ENCODE results near the gene S100Z.
A peak's percentile ranks its signal among the peaks of the same experiment; 100 is the strongest.

The S100Z gene

DNA sequence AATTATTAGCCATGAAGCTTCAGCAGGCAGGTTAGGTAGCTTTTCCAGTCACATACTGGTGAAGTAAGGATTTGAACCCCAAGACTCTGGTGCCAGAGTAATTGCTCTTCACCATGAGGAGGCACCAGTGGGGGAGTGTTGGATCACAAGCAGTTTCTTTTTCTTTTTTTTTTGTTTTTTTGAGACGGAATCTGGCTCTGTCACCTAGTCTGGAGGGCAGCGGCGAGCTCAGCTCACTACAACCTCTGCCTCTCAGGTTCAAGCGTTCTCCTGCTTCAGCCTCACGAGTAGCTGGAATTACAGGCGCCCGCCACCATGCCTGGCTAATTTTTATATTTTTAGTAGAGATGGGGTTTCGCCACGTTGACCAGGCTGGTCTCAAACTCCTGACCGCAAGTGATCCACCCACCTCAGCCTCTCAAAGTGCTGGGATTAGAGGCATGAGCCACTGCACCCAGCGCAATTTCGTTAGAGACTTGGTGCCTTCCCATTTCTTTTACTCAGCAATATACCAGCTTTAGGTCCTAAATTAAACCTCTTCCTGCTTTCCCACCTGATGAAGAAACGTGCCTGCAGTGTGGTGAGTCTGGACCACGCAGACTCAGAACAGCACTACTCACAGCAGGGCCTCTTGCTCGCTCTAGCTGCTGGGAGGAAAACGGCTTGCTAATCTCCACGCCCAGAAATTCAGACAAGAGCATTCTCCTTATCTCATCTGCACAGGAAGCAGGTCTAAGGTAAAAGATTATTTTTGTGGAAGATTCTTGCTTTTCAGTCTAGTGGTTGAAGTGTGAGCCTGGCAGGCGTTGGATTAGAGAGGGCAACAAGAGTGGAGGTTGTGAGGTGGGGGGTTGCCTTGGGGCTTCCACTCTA lies at the start of gene S100Z:
Gene S100Z (plus strand): TSS at position 596 of the 873 bp plus-strand sequence. CDS start 25,346 bp downstream, outside the sequence.
- Histone ChIP-seq H3K4me3 (ENCODE audit: low read length) (no peak within 1 kb of the TSS), H3K9me3 (ENCODE audit: control insufficient read depth, insufficient read depth, low read length) (no peaks in the 10 kb centered on the region), H3K4me1 (ENCODE audit: control insufficient read depth, insufficient read depth, low read length) (no peaks in the 10 kb centered on the region), H3K27me3 (ENCODE audit: control insufficient read depth, insufficient read depth, low read length) (no peaks in the 10 kb centered on the region), H3K27ac (ENCODE audit: low read length) (no peak within 1 kb of the TSS), H3K36me3 (ENCODE audit: control insufficient read depth, insufficient read depth, low read length) (no peaks in the 10 kb centered on the region)
- no CpG with 5 or more reads among the region's 18 CpGs for WGBS (ENCODE audit: insufficient coverage, insufficient read length)
- DNase-seq (ENCODE audit: low read depth, low spot score), result no peak

DNA sequence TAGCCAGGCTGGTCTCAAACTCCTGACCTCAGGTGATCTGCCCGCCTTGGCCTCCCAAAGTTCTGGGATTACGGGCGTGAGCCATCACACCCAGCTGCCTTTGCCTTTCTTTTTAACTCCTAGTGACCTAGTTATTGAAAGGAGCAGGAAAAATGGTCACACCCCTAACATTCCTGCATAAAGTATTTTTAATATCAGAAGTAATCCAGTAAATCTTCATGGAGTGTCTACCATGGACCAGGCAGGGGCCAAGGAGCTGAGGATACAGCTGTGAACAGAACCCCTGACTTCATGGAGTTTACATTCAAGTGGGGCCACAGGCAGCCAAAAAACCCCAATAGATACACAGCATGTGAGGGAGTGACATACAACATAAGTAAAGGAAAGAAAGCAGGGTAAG lies 49.2 kb upstream of the S100Z start:
- 0 out of 2 replicates have a peak, but pooled peaks cover 1% of the 10 kb centered on the region for H3K4me1 ChIP-seq (ENCODE audit: control insufficient read depth, insufficient read depth, low read length)
- no peaks in the 10 kb centered on the region for H3K27me3 ChIP-seq (ENCODE audit: control insufficient read depth, insufficient read depth, low read length)
- H3K36me3 ChIP-seq (ENCODE audit: control insufficient read depth, insufficient read depth, low read length), result no peaks in the 10 kb centered on the region
- WGBS (ENCODE audit: insufficient coverage, insufficient read length), result no CpG with 5 or more reads among the region's 3 CpGs
- no peak overlapping the region for H3K27ac ChIP-seq (ENCODE audit: low read length)
- no peak for DNase-seq (ENCODE audit: low read depth, low spot score)
- no peak overlapping the region for H3K4me3 ChIP-seq (ENCODE audit: low read length)
- no peaks in the 10 kb centered on the region for H3K9me3 ChIP-seq (ENCODE audit: control insufficient read depth, insufficient read depth, low read length)

DNA sequence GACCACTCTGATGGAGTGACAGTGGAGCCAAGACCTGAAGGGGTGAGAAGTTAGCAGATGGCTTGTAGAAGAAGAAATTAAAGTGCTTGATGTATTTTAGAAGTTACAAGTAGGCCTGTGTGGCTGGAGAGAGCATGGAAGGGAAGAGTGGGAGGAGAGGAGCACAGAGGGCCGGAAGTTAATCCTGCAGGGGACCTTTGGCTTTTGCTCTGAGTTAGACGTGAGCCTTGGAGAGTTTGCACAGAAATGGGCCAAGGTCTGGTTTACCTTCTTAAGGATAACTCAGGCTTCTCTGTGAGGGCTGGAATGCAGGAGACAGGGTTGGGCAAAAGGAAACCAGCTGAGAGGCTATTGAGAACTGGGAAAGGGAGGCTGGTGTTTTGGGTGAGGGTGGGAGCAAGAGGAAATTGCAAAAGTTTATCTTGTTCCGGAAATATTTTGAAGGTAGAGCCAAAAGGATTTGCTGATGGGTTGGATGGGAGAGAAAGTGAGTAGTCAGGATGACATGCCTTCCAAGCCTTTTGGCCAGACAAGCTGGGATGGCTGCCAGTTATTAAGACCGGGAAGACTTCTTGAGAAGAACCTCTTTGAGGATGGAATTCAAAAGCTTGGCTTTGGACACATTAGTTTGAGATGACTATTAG lies 48.5 kb upstream of the S100Z start:
- no peak overlapping the region for H3K27ac ChIP-seq (ENCODE audit: low read length)
- WGBS (ENCODE audit: insufficient coverage, insufficient read length), result no CpG with 5 or more reads among the region's 4 CpGs
- no peaks in the 10 kb centered on the region for H3K27me3 ChIP-seq (ENCODE audit: control insufficient read depth, insufficient read depth, low read length)
- H3K4me1 ChIP-seq (ENCODE audit: control insufficient read depth, insufficient read depth, low read length), result peaks cover 3% of the 10 kb centered on the region; the same call in 1 of the 2 replicates
- no peak overlapping the region for H3K4me3 ChIP-seq (ENCODE audit: low read length)
- H3K36me3 ChIP-seq (ENCODE audit: control insufficient read depth, insufficient read depth, low read length), result no peaks in the 10 kb centered on the region
- no peak for DNase-seq (ENCODE audit: low read depth, low spot score)
- no peaks in the 10 kb centered on the region for H3K9me3 ChIP-seq (ENCODE audit: control insufficient read depth, insufficient read depth, low read length)

DNA sequence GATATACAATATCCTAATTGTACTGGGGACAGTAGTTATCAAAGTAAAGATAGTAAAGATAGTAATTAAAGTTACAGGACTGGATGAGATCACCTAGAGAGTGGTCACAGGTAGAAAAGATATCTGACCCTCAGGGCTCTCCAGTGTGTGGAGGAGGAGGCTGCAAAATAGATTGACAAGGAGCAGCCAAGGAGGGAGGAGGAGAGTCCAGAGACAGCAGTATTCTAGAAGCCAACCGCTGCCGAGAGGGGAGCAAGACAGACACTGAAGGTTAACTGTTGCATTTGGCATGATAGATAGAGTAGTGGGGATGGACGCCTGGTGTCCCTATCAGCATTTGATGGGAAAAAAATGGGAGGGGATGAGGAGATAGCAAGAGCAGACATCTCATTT lies 48.0 kb upstream of the S100Z start:
- Histone ChIP-seq H3K27ac (ENCODE audit: low read length) (no peak overlapping the region), H3K36me3 (ENCODE audit: control insufficient read depth, insufficient read depth, low read length) (no peaks in the 10 kb centered on the region), H3K27me3 (ENCODE audit: control insufficient read depth, insufficient read depth, low read length) (no peaks in the 10 kb centered on the region), H3K4me1 (ENCODE audit: control insufficient read depth, insufficient read depth, low read length) (peaks cover 3% of the 10 kb centered on the region; the same call in 1 of the 2 replicates), H3K4me3 (ENCODE audit: low read length) (no peak overlapping the region), H3K9me3 (ENCODE audit: control insufficient read depth, insufficient read depth, low read length) (no peaks in the 10 kb centered on the region)
- no peak for DNase-seq (ENCODE audit: low read depth, low spot score)
- WGBS (ENCODE audit: insufficient coverage, insufficient read length), result no CpG with 5 or more reads among the region's 3 CpGs

DNA sequence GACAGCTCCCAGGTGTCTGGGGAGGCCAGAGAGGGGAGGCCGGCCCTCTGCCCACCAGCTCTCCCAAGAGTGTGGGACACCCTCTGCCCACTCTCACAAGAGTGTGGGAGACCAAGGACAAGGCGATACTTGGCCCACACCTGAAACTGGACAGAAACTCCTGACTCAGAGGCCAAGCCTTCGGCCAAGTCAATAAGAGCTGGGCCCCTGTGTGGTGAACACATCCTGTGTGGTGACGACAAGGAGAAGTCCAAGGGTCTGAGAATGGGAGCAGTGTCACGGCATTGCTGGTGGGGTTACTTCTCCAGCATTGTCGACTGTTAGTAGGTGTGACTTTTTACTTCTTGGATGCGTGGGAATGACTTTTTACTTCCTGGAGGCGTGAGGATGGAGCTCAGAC lies 45.5 kb upstream of the S100Z start:
- no peak for DNase-seq (ENCODE audit: low read depth, low spot score)

DNA sequence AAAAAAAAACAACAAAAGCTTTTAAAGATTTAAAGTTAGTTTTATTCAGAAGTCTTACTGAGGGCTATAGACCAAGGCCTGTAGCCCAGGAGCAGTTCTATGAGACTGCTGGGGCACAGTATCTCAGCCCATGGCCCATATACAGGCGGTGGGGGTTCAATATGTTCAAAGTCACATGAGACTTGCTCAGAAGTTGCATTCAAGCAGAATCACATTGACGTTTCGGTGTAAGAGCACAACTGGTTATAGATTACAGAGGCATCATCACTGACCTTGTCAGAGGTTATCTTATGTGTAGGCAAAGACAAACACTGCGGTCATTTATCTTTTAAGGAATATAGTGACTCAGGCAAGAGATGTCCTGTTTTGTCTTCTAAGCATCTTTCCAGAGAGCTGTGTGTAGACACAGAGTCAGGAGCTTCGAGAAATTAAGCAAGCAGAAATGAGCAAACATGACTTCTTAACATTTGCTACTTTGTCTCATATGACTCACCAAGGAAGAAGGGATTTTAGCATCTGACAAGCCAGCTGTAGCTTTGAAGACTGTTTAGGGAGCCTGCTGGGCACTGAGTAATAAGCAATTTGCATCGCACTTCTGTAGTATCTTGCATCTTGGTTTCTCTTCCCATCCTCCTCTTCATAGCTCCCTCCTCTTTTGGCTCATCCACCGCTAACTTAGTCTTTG lies 43.9 kb upstream of the S100Z start:
- H3K9me3 ChIP-seq (ENCODE audit: control insufficient read depth, insufficient read depth, low read length), result no peaks in the 10 kb centered on the region
- WGBS (ENCODE audit: insufficient coverage, insufficient read length), result no CpG with 5 or more reads among the region's 7 CpGs
- H3K27ac ChIP-seq (ENCODE audit: low read length), result no peak overlapping the region
- no peaks in the 10 kb centered on the region for H3K27me3 ChIP-seq (ENCODE audit: control insufficient read depth, insufficient read depth, low read length)
- no peak overlapping the region for H3K4me3 ChIP-seq (ENCODE audit: low read length)
- no peaks in the 10 kb centered on the region for H3K36me3 ChIP-seq (ENCODE audit: control insufficient read depth, insufficient read depth, low read length)
- DNase-seq (ENCODE audit: low read depth, low spot score), result no peak
- peaks cover 3% of the 10 kb centered on the region; the same call in 1 of the 2 replicates for H3K4me1 ChIP-seq (ENCODE audit: control insufficient read depth, insufficient read depth, low read length)

More for the DNA sequence above, 45.5 kb upstream of the S100Z start:
- Histone ChIP-seq H3K4me3 (ENCODE audit: low read length) (no peak overlapping the region), H3K36me3 (ENCODE audit: control insufficient read depth, insufficient read depth, low read length) (no peaks in the 10 kb centered on the region), H3K27me3 (ENCODE audit: control insufficient read depth, insufficient read depth, low read length) (no peaks in the 10 kb centered on the region), H3K9me3 (ENCODE audit: control insufficient read depth, insufficient read depth, low read length) (no peaks in the 10 kb centered on the region), H3K4me1 (ENCODE audit: control insufficient read depth, insufficient read depth, low read length) (peaks cover 3% of the 10 kb centered on the region; the same call in 1 of the 2 replicates), H3K27ac (ENCODE audit: low read length) (no peak overlapping the region)
- no CpG with 5 or more reads among the region's 8 CpGs for WGBS (ENCODE audit: insufficient coverage, insufficient read length)

DNA sequence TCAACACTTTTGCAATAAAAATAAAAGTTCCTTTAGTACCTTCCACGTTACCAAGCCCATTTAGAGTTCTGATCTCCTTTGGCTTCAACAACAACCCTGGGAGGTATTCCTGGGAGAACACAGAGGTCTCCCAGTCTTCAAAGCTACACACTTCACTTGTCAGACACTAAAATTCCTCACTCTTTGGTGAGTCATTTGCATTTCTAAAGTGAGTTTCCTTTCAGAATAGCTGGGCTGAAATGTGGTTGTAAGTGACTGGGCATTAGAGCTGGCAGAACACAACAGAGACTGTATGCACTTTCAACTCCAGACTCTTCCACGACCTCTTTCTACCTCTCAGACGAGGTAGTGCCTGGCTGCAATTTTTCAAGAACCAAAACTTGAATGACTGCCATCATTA lies 42.5 kb upstream of the S100Z start:
- H3K4me1 ChIP-seq (ENCODE audit: control insufficient read depth, insufficient read depth, low read length), result peaks cover 3% of the 10 kb centered on the region; the same call in 1 of the 2 replicates
- H3K9me3 ChIP-seq (ENCODE audit: control insufficient read depth, insufficient read depth, low read length), result no peaks in the 10 kb centered on the region
- H3K36me3 ChIP-seq (ENCODE audit: control insufficient read depth, insufficient read depth, low read length), result no peaks in the 10 kb centered on the region
- H3K27me3 ChIP-seq (ENCODE audit: control insufficient read depth, insufficient read depth, low read length), result no peaks in the 10 kb centered on the region
- no peak overlapping the region for H3K4me3 ChIP-seq (ENCODE audit: low read length)
- WGBS (ENCODE audit: insufficient coverage, insufficient read length), result no CpG with 5 or more reads among the region's 3 CpGs
- H3K27ac ChIP-seq (ENCODE audit: low read length), result peak overlapping the region; percentile 77
- no peak for DNase-seq (ENCODE audit: low read depth, low spot score)

DNA sequence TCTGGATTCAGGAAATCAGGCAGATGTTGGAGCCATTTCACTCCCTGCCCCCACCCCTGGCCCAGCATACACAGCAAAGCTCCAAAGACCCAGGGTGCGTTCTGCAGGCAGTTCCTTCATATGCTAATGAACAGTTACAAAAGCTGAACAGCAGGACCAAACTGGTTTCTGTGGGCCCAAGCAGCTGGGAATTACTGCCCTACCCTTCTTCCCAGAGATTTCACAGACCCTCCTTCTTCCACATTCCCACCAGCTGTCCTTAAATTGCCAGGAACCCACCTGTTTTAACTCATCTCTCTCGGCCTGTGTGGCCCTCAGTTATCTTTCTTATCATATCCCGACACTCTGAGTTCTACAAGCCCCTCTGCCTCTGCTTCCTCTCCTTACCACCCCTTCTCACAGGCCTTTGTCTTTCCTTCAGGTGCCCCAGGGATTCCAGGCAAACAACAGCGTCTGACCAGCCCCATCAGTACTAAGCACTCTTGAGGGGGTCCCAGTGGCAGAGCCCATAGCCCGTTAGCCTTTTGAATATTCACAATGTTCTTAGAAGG lies 41.6 kb upstream of the S100Z start:
- WGBS (ENCODE audit: insufficient coverage, insufficient read length), result no CpG with 5 or more reads among the region's 5 CpGs
- no peak overlapping the region for H3K27ac ChIP-seq (ENCODE audit: low read length)

DNA sequence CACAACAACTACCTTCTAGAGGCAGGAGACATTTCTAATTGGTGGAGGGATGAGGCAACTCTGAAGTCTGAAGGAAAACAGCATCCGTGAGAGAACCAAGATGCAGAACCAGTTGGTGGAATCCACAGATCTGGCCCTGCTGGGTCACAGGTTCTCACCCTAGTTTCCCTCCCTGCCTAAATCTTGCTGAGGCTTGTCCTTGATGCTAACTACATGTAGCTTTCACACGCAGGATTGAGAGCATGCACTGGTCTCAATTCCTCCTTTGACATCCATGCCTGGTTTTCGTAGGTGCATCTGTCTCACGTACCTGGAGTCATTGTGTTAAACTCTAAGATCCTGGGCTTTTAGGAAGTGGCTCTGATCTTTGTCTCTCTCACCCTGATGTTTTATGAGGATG lies 40.7 kb upstream of the S100Z start:
- no CpG with 5 or more reads among the region's 4 CpGs for WGBS (ENCODE audit: insufficient coverage, insufficient read length)
- Histone ChIP-seq H3K4me1 (ENCODE audit: control insufficient read depth, insufficient read depth, low read length) (peaks cover 3% of the 10 kb centered on the region; the same call in 1 of the 2 replicates), H3K36me3 (ENCODE audit: control insufficient read depth, insufficient read depth, low read length) (no peaks in the 10 kb centered on the region), H3K27me3 (ENCODE audit: control insufficient read depth, insufficient read depth, low read length) (no peaks in the 10 kb centered on the region), H3K27ac (ENCODE audit: low read length) (no peak overlapping the region), H3K9me3 (ENCODE audit: control insufficient read depth, insufficient read depth, low read length) (no peaks in the 10 kb centered on the region), H3K4me3 (ENCODE audit: low read length) (no peak overlapping the region)
- no peak for DNase-seq (ENCODE audit: low read depth, low spot score)

More for the DNA sequence above, 41.6 kb upstream of the S100Z start:
- no peaks in the 10 kb centered on the region for H3K9me3 ChIP-seq (ENCODE audit: control insufficient read depth, insufficient read depth, low read length)
- peaks cover 3% of the 10 kb centered on the region; the same call in 1 of the 2 replicates for H3K4me1 ChIP-seq (ENCODE audit: control insufficient read depth, insufficient read depth, low read length)
- no peaks in the 10 kb centered on the region for H3K36me3 ChIP-seq (ENCODE audit: control insufficient read depth, insufficient read depth, low read length)
- H3K27me3 ChIP-seq (ENCODE audit: control insufficient read depth, insufficient read depth, low read length), result no peaks in the 10 kb centered on the region
- H3K4me3 ChIP-seq (ENCODE audit: low read length), result no peak overlapping the region
- DNase-seq (ENCODE audit: low read depth, low spot score), result peak; percentile 93

DNA sequence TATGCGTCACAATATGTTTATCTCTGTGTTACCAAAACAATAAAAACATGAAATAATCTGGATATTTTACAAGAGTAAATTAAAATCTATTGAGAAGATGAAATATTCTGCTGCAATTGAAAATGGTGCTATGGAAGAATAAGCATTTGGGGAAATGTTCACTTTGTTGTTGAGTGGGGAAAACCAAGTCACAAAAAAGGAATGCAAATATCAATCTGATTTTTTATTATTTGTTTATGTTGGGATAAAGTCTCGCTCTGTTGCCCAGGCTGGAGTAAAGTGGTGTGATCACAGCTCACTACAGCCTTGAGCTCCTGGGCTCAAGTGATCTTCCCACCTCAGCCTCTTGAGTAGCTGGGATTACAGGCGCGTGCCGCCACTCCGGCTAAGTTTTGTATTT lies 39.6 kb upstream of the S100Z start:
- no peaks in the 10 kb centered on the region for H3K27me3 ChIP-seq (ENCODE audit: control insufficient read depth, insufficient read depth, low read length)
- H3K27ac ChIP-seq (ENCODE audit: low read length), result no peak overlapping the region
- peaks cover 1% of the 10 kb centered on the region; the same call in 1 of the 2 replicates for H3K4me1 ChIP-seq (ENCODE audit: control insufficient read depth, insufficient read depth, low read length)
- no peak for DNase-seq (ENCODE audit: low read depth, low spot score)
- no peaks in the 10 kb centered on the region for H3K36me3 ChIP-seq (ENCODE audit: control insufficient read depth, insufficient read depth, low read length)
- no peaks in the 10 kb centered on the region for H3K9me3 ChIP-seq (ENCODE audit: control insufficient read depth, insufficient read depth, low read length)
- WGBS (ENCODE audit: insufficient coverage, insufficient read length), result no CpG with 5 or more reads among the region's 6 CpGs
- H3K4me3 ChIP-seq (ENCODE audit: low read length), result no peak overlapping the region

All from iPS DF 6.9 (cell line).